K562 (cell line): ENCODE results near the gene FGR. TPM values are rescaled to one million over a fixed set of nuclear protein-coding genes. Genes with fewer than 3 reads are reported as not detected.
A peak's percentile ranks its signal among the peaks of the same experiment; 100 is the strongest.

ENCODE experiments used
- ATAC-seq: fragments of 200-7000 bp; cut with Tn5 transposase; 3 replicates; pipeline ENCODE4 v1.9.1; 2020; ENCODE audit warnings: moderate library complexity
- BruUV-seq: library from RNA; stranded (reverse); fragments of 400-500 nt; replicated peaks from 2 replicates; lab custom pipeline; 2021; lab: Mats Ljungman, UMichigan
- CTCF ChIA-PET: fragments of 300-600 bp; formaldehyde crosslinking; extraction: SDS; loops from one replicate; lab custom pipeline; 2021; ENCODE audit warnings: low intra/inter-chr PET ratio; lab: Yijun Ruan, JAX
- POLR2A ChIA-PET: fragments of 300-600, 350-650 bp; sonication (Branson Sonifier 250); formaldehyde crosslinking; extraction: SDS; loops from one replicate; lab custom pipeline; 2021; ENCODE audit warnings: antibody characterized with exemption, inconsistent platforms; lab: Yijun Ruan, JAX
- DNase-seq, 4 experiments: peaks; one replicate each; pipeline versions ENCODE4 v3.0.0 to v3.0.0-alpha.2; 2011 to 2018; ENCODE audit warnings: low spot score in 3 of 4, mixed read lengths in 3 of 4; ENCODE audit errors: extremely low read depth in 1 of 4
- FAIRE-seq: peaks from 2 replicates; lab custom pipeline; 2011; peaks lifted over from hg19 to GRCh38; lab: Jason Lieb, UNC
- H2AFZ ChIP-seq: 2 replicates; pipeline ENCODE4 v1.6.0; 2011; ENCODE audit warnings: low read depth, low read length, control low read depth, inconsistent platforms
- H3K27ac ChIP-seq: fragments of 200-600 bp; 3 replicates; pipeline ENCODE4 v1.8.0; 2011; ENCODE audit warnings: low read depth, mild to moderate bottlenecking, control low read depth, inconsistent platforms, low read length, moderate library complexity, mixed read lengths; ENCODE audit errors: extremely low read depth
- H3K27me3 ChIP-seq, 2 experiments: fragments of 300-600 bp in 1 of 2; 2 replicates in 1 of 2; 3 replicates in 1 of 2; pipeline versions ENCODE4 v1.6.0 to v1.8.0; 2011; ENCODE audit warnings: inconsistent platforms in 2 of 2, low read length in 2 of 2, mild to moderate bottlenecking in 1 of 2, mixed read lengths in 1 of 2, moderate library complexity in 1 of 2; ENCODE audit not compliant: control insufficient read depth in 2 of 2, insufficient read depth in 2 of 2
- H3K36me3 ChIP-seq: fragments of 300-600 bp; 3 replicates; pipeline ENCODE4 v1.8.0; 2011; ENCODE audit warnings: mild to moderate bottlenecking, low read length, inconsistent platforms; ENCODE audit not compliant: control insufficient read depth, insufficient read depth
- H3K4me1 ChIP-seq, 2 experiments: fragments of 200-600 bp in 1 of 2; replicated peaks in 1 of 2; 2 replicates in 1 of 2; 3 replicates in 1 of 2; pipeline versions ENCODE4 v1.5.1 to v1.8.0; 2011; ENCODE audit warnings: inconsistent platforms in 2 of 2, low read length in 2 of 2, mild to moderate bottlenecking in 1 of 2, mixed read lengths in 1 of 2, moderate library complexity in 1 of 2; ENCODE audit not compliant: control insufficient read depth in 2 of 2, insufficient read depth in 2 of 2
- H3K4me2 ChIP-seq: 2 replicates; pipeline ENCODE4 v1.6.1; 2011; ENCODE audit warnings: low read length, control low read depth, inconsistent platforms, mixed read lengths; ENCODE audit not compliant: insufficient read depth
- H3K4me3 ChIP-seq: fragments of 200-600 bp; sonication (generic), shearing (Covaris generic); 2 replicates; pipeline ENCODE4 v1.5.1; 2016; ENCODE audit warnings: control low read depth, inconsistent platforms
- H3K79me2 ChIP-seq: fragments of 200-600 bp; 3 replicates; pipeline ENCODE4 v1.8.0; 2011; ENCODE audit warnings: low read length, inconsistent platforms; ENCODE audit not compliant: control insufficient read depth, insufficient read depth
- H3K9ac ChIP-seq, 2 experiments: 2 replicates each; pipeline versions ENCODE4 v1.6.0 to v1.6.1; 2011; ENCODE audit warnings: low read depth in 2 of 2, low read length in 2 of 2, control low read depth in 1 of 2, inconsistent platforms in 1 of 2, mild to moderate bottlenecking in 1 of 2, mixed read lengths in 1 of 2; ENCODE audit not compliant: insufficient read depth in 1 of 2
- H3K9me1 ChIP-seq: one replicate; pipeline ENCODE4 v1.6.0; 2011; ENCODE audit warnings: inconsistent platforms, mild to moderate bottlenecking, low read length, moderate library complexity; ENCODE audit not compliant: control insufficient read depth, insufficient read depth
- H3K9me3 ChIP-seq: replicated peaks from 2 replicates; pipeline ENCODE4 v1.5.1; 2011; ENCODE audit warnings: low read depth, low read length, inconsistent platforms; ENCODE audit not compliant: control insufficient read depth, insufficient read depth
- H4K20me1 ChIP-seq: replicated peaks from 2 replicates; pipeline ENCODE4 v1.6.1; 2011; ENCODE audit warnings: low read length, inconsistent platforms, mixed read lengths; ENCODE audit not compliant: control insufficient read depth, insufficient read depth
- BACH1 ChIP-seq: fragments of 200-800 bp; sonication (Bioruptor generic); IDR thresholded peaks from 2 replicates; pipeline ENCODE4 v1.6.1; 2016; ENCODE audit warnings: missing genetic modification characterization, missing compliant biosample characterization
- DNMT1 ChIP-seq: fragments of 450-650 bp; IDR thresholded peaks from 2 replicates; pipeline ENCODE4 v1.6.1; 2016; ENCODE audit warnings: antibody characterized with exemption, mild to moderate bottlenecking
- FIP1L1 ChIP-seq: fragments of 200-400 bp; formaldehyde crosslinking; IDR thresholded peaks from 2 replicates; pipeline ENCODE4 v1.6.1; 2018; ENCODE audit warnings: mild to moderate bottlenecking, low read depth, low read length; ENCODE audit not compliant: poor library complexity, severe bottlenecking
- FOXP1 ChIP-seq: sonication (generic); formaldehyde crosslinking; IDR thresholded peaks from 2 replicates; pipeline ENCODE4 v1.8.0; 2022; ENCODE audit warnings: mild to moderate bottlenecking, missing genetic modification reagents
- RBFOX2 ChIP-seq: fragments of 200-400 bp; formaldehyde crosslinking; IDR thresholded peaks from 2 replicates; pipeline ENCODE4 v1.6.1; 2017; ENCODE audit warnings: low read depth, mild to moderate bottlenecking, low read length, moderate library complexity
- SMARCB1 ChIP-seq: IDR thresholded peaks from 2 replicates; pipeline ENCODE4 v1.6.1; 2011; ENCODE audit warnings: improper control_type of control experiment, low read depth; ENCODE audit not compliant: insufficient read length
- SNRNP70 ChIP-seq: fragments of 200-400 bp; formaldehyde crosslinking; optimal IDR thresholded peaks from 2 replicates; pipeline ENCODE3; 2017; ENCODE audit warnings: low read depth, low read length
- U2AF2 ChIP-seq: fragments of 200-400 bp; formaldehyde crosslinking; optimal IDR thresholded peaks from 2 replicates; pipeline ENCODE3; 2017; ENCODE audit warnings: low read depth, mild to moderate bottlenecking, low read length
- ZNF263 ChIP-seq: sonication (generic); formaldehyde crosslinking; IDR thresholded peaks from 2 replicates; pipeline ENCODE4 v1.8.0; 2022; ENCODE audit warnings: mild to moderate bottlenecking, missing genetic modification reagents, borderline replicate concordance
- ZNF277 ChIP-seq: fragments of 250-450 bp; sonication (Bioruptor Pico); IDR thresholded peaks from 2 replicates; pipeline ENCODE4 v1.8.0; 2022; ENCODE audit warnings: inconsistent platforms, mild to moderate bottlenecking, moderate library complexity, borderline replicate concordance
- ZNF398 ChIP-seq: fragments of 250-450 bp; sonication (Bioruptor Pico); IDR thresholded peaks from 2 replicates; pipeline ENCODE4 v1.8.0; 2021; ENCODE audit warnings: moderate library complexity, mild to moderate bottlenecking, inconsistent platforms
- ZNF511 ChIP-seq: sonication (generic); formaldehyde crosslinking; IDR thresholded peaks from 2 replicates; pipeline ENCODE4 v1.8.0; 2022; ENCODE audit warnings: mild to moderate bottlenecking, missing genetic modification reagents
- ZNF830 ChIP-seq: fragments of 250-450 bp; sonication (Bioruptor Pico); IDR thresholded peaks from 2 replicates; pipeline ENCODE4 v1.5.0; 2021; ENCODE audit warnings: mild to moderate bottlenecking
- WGBS: fragments of 100-300 bp; shearing (Covaris generic); methylation state at CpG from one replicate; pipeline ENCODE4 v1.1.6; 2016; ENCODE audit warnings: low coverage, mixed read lengths; ENCODE audit not compliant: insufficient coverage; ENCODE audit errors: missing lambda C conversion rate; 5-methylcytosine and 5-hydroxymethylcytosine counted together
- in situ Hi-C: fragments of 300-500 bp; cut with MboI; formaldehyde crosslinking; loops from 4 replicates; pipeline ENCODE4 v1.15.0; 2018; ENCODE audit warnings: inconsistent platforms, mixed read lengths
- intact Hi-C: fragments of 100-400 bp; cut with micrococcal nuclease; formaldehyde crosslinking; loops from 2 replicates; pipeline ENCODE4 v1.14.2; 2022
- polyA plus RNA-seq, 8 experiments: library from polyadenylated mRNA; depleted of rRNA in 4 of 8; stranded (reverse) in 5 of 8; unstranded in 3 of 8; fragments of >200 nt; fragmentation: Nextera tagmentation in 2 of 8; fragmentation: Illumina TruSeq in 1 of 8; extraction: Ambion mirVana in 2 of 8; extraction: Trizol in 1 of 8; gene quantifications; 2 replicates each; pipeline versions ENCODE4 v1.2.1 to v1.2.3, GENCODE V29; 2011 to 2014; ENCODE audit warnings: inconsistent platforms in 1 of 8, missing spikeins in 1 of 8
- total RNA-seq, 7 experiments: library from RNA; depleted of rRNA in 6 of 7; stranded (reverse); fragments of >200 nt in 6 of 7; fragmentation: Illumina TruSeq in 2 of 7; extraction: Trizol in 2 of 7; gene quantifications; 2 replicates each; pipeline versions ENCODE4 v1.2.1 to v1.2.3, GENCODE V29; 2011 to 2021; ENCODE audit warnings: low replicate concordance in 1 of 7

The FGR gene
- total and polyA plus RNA-seq, 9 of the 15 experiments (the other 6 are each of a cell fraction or from before 2014, with no cell fraction given) = 0.04 to 0.11 TPM; not detected in 7

GRCh38 chr1:27606708-27607238 lies 28.2 kb downstream of the FGR start:
- no TSS peak for BruUV-seq
- Histone ChIP-seq H3K9ac (peak overlapping the region in 1 of 2 experiments; percentile 80; a peak in 1 of 4 replicates), H2AFZ (peak overlapping the region; percentile 66), H4K20me1 (peaks cover 9% of the 10 kb centered on the region; the same call in 1 of the 2 replicates), H3K27me3 (peaks cover 9 to 20% of the 10 kb centered on the region in 2 experiments; a peak in 3 of 5 replicates), H3K4me2 (peak overlapping the region; percentile 40; the same call in 1 of the 2 replicates), H3K36me3 (no peaks in the 10 kb centered on the region), H3K4me3 (no peak overlapping the region), H3K4me1 (peaks cover 43 to 44% of the 10 kb centered on the region in 2 experiments), H3K9me3 (no peaks in the 10 kb centered on the region), H3K27ac (peak overlapping the region; percentile 35), H3K79me2 (peaks cover 21% of the 10 kb centered on the region), H3K9me1 (peaks cover 3% of the 10 kb centered on the region)
- peak in 1 of 4 experiments; percentile 47 for DNase-seq
- ChIA-PET CTCF (interaction anchor here (0.8 to 5.2 kb wide), 16 partner anchors 38 to 561 kb away, joined by 3 to 157 read pairs (median 6); partner anchors contain the start of gene GPR3), POLR2A (interaction anchor here (0.6 to 1.4 kb wide), 14 partner anchors 8 to 300 kb away, joined by 3 to 6 read pairs (median 4); no protein-coding TSS in a partner anchor)
- intact Hi-C loops = loop anchor here (1.0 to 5.0 kb wide), 8 partner anchors 50 to 504 kb away; partner anchors contain the start of gene GPR3
- WGBS = 62% methylated on average over 3 of the region's 3 CpGs
- FAIRE-seq = no peak
- no peak for ATAC-seq
- in situ Hi-C loops = loop anchor here (5.0 to 25.0 kb wide), 4 partner anchors 52 to 494 kb away; no protein-coding TSS in a partner anchor
- no peak for TF ChIP-seq SMARCB1
- TF ChIP-seq BACH1 = 0 out of 2 replicates have a peak, but pooled peaks have one; percentile 12
- no peak for TF ChIP-seq U2AF2
- no peak for TF ChIP-seq ZNF830 (CRISPR knock-in tag)
- no peak for TF ChIP-seq DNMT1
- 0 out of 2 replicates have a peak, but pooled peaks have one; percentile 21 for TF ChIP-seq FOXP1 (CRISPR knock-in tag)
- TF ChIP-seq FIP1L1 = no peak
- no peak for TF ChIP-seq ZNF398 (CRISPR knock-in tag)
- 0 out of 2 replicates have a peak, but pooled peaks have one; percentile 19 for TF ChIP-seq ZNF277 (CRISPR knock-in tag)
- TF ChIP-seq ZNF263 (CRISPR knock-in tag) = no peak
- 0 out of 2 replicates have a peak, but pooled peaks have one; percentile 20 for TF ChIP-seq ZNF511
- no peak for TF ChIP-seq RBFOX2
- TF ChIP-seq SNRNP70 = no peak
